Heart left ventricle (tissue), 16 donors: Measurements from ENCODE around the gene NOL9. TPM values are rescaled to one million over a fixed set of nuclear protein-coding genes. Genes with fewer than 3 reads are reported as not detected.

Source experiments
- ATAC-seq, 4 donors: fragments of 200-7000 bp; cut with Tn5 transposase; one replicate each; pipeline ENCODE4 v1.9.1; 2020 to 2022; ENCODE audit warnings: moderate library complexity in 4 of 4, mild to moderate bottlenecking in 3 of 4, moderate number of reproducible peaks in 1 of 4
- DNase-seq, 5 donors: peaks; one replicate each; pipeline ENCODE4 v3.0.0-alpha.2; 2020
- H3K27ac ChIP-seq, 12 donors: fragments of 200-600 bp; sonication (generic) in 4 of 12; one replicate each; pipeline versions ENCODE4 v1.5.0 to v1.8.0; 2016 to 2022; ENCODE audit warnings: mild to moderate bottlenecking in 2 of 12
- H3K27me3 ChIP-seq, 9 donors: fragments of 200-600 bp; sonication (generic) in 2 of 9; one replicate each; pipeline versions ENCODE4 v1.5.1 to v1.8.0; 2016 to 2022; ENCODE audit warnings: mild to moderate bottlenecking in 3 of 9
- H3K36me3 ChIP-seq, 9 donors: fragments of 200-600 bp; sonication (generic) in 2 of 9; one replicate each; pipeline versions ENCODE4 v1.5.0 to v1.8.0; 2018 to 2022; ENCODE audit warnings: mild to moderate bottlenecking in 2 of 9
- H3K4me1 ChIP-seq, 12 donors: fragments of 200-600 bp; sonication (generic) in 4 of 12; one replicate each; pipeline versions ENCODE4 v1.5.0 to v1.8.0; 2016 to 2022; ENCODE audit warnings: mild to moderate bottlenecking in 3 of 12
- H3K4me3 ChIP-seq, 12 donors: fragments of 200-600 bp; sonication (generic) in 4 of 12; one replicate each; pipeline versions ENCODE4 v1.5.0 to v1.8.0; 2017 to 2022; ENCODE audit warnings: mild to moderate bottlenecking in 9 of 12, moderate library complexity in 4 of 12
- H3K9me3 ChIP-seq, 12 donors: fragments of 200-600 bp; sonication (generic) in 4 of 12; one replicate each; pipeline versions ENCODE4 v1.5.0 to v1.8.0; 2016 to 2022; ENCODE audit warnings: mild to moderate bottlenecking in 1 of 12
- CTCF ChIP-seq, 12 donors: fragments of 200-600 bp; sonication (generic) in 4 of 12; IDR thresholded peaks; one replicate each; pipeline versions ENCODE4 v1.5.0 to v1.8.0; 2018 to 2022; ENCODE audit warnings: antibody characterized with exemption in 12 of 12, mild to moderate bottlenecking in 5 of 12
- POLR2A ChIP-seq, 2 donors: fragments of 450-650 bp; IDR thresholded peaks; one replicate each; pipeline ENCODE4 v1.6.1; 2017; ENCODE audit warnings: antibody characterized with exemption in 2 of 2, mild to moderate bottlenecking in 2 of 2, moderate library complexity in 2 of 2
- WGBS, 4 donors: extraction: QIAGEN DNeasy Blood & Tissue Kit in 2 of 4; methylation state at CpG; one replicate each; pipeline versions ENCODE4 v1.1.5 to v1.1.7; 2013 to 2018; 5-methylcytosine and 5-hydroxymethylcytosine counted together
- intact Hi-C, 10 donors: fragments of 100-400 bp; cut with DNase I; formaldehyde crosslinking; loops; one replicate each; pipeline versions ENCODE4 v1.11.1 to v1.14.2; 2022
- polyA plus RNA-seq, 2 donors: library from polyadenylated mRNA; stranded (reverse); fragments of 200-250 nt; gene quantifications; one replicate each; pipeline ENCODE4 v1.2.3, GENCODE V29; 2013
- total RNA-seq, 9 donors: library from RNA; depleted of rRNA in 2 of 9; stranded (reverse); fragments of >200 nt in 2 of 9; fragmentation: NEBNext Ultra II Directional in 3 of 9; extraction: Animal tissue kit (Norgen Biotek cat#: 25700) in 3 of 9; gene quantifications; one replicate each; pipeline versions ENCODE4 v1.1.0 to v1.2.4, GENCODE V29; 2016 to 2023
- donor health status: ischemic (EF 13 %, LVEDD 7.1; RV severe dilation, severe dysfunction).
- donor health status: healthy with polysubstance abuse.
- donor health status: DM: no; HTN: yes; CAD: no.
- donor health status: DM: no; HTN: no; CAD: no.
- donor health status: ischemic (EF 25% LVEDD 6.9; RV normal size, moderate dysfunction).
- donor health status: ischemic (EF 25% LVEDD 5.7; RV mildly dilated, moderate dysfunction).
- donor health status: healthy.
- donor health status: DM: yes; HTN: yes; CAD: no.
- donor health status: ischemic (EF 35%, LVEDD 5.7; RV mildly dilated, moderate dysfunction).
- donor health status: nonischemic (EF 11% LVEDD 7.7; RV severe dilation, severe dysfunction).
- donor health status: DM: yes; HTN: yes; CAD: no.
- donor health status: PGD.
- donor health status: ischemic (EF 29% LVEDD 5.4; RV normal size, mild dysfunction).
- donor health status: nonischemic (EF 23%, LVEDD 6.1; RV moderate dilation, normal function).

NOL9 gene
- total and polyA plus RNA-seq, 11 donors, result 5.7 to 20.6 (median 15.4) TPM

DNA sequence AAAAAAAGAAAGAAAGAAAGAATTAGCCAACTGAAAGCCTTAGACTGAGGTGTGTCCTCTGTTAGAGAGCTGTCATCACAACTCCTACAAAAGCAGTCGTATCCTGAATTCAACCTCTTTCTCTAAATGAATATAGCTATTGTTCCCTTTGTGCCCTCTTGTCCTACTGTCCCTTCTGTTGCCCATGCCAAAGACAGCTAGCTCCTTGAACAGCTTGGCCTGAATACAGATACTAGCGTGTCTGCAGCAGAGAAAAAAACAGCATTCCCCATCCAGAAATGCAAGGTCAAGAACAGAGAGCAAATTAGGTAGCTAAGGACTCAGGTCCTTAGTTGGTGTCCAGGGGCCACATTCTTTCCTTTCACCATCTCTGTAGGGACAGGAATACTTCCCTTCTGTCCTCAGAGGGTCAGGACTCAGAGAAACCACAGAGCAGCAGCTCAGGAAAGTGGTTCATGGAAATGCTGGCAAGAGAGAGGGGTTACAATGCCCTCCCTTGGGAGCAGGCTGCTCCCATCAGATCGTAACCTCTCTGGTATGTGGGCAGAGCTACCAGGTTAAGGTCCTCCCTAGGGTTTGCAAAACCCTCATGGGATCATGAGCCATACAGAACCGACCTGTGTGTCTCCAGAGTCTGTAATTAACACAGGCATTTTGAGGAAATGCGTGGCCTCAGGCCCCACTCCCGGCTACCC lies 23.7 kb upstream of the NOL9 start:
- WGBS, 4 donors, result 69 to 79% (median 73%) methylated on average over 6 of the region's 6 CpGs
- intact Hi-C loops, result loop anchor here in 1 of 10 donors (2.0 kb wide), 2 partner anchors 23 to 47 kb away; partner anchors contain the start of genes NOL9, TAS1R1 and THAP3
- Histone ChIP-seq H3K9me3 (no peaks in the 10 kb centered on the region), H3K27me3 (no peaks in the 10 kb centered on the region), H3K36me3 (peaks cover 0 to 5% (median 0%) of the 10 kb centered on the region in 9 donors), H3K4me3 (no peak overlapping the region), H3K4me1 (peaks cover 6 to 44% (median 29%) of the 10 kb centered on the region in 12 donors), H3K27ac (peak overlapping the region in 6 of 12 donors; percentile 25 to 92 (median 55))
- DNase-seq (no peak), ATAC-seq (no peak)
- TF ChIP-seq CTCF (IDR thresholded peaks at IDR 0.05) (no peak), POLR2A (IDR thresholded peaks at IDR 0.05) (no peak)

GRCh38 chr1:6574818-6575217 lies 20.5 kb upstream of the NOL9 start:
- no peaks in the 10 kb centered on the region for H3K9me3 ChIP-seq
- H3K36me3 ChIP-seq, result no peaks in the 10 kb centered on the region
- intact Hi-C loops, result no loop called here
- H3K4me1 ChIP-seq, result peaks cover 0 to 19% (median 10%) of the 10 kb centered on the region in 12 donors
- DNase-seq (no peak), ATAC-seq (no peak)
- TF ChIP-seq CTCF (IDR thresholded peaks at IDR 0.05), result no peak
- TF ChIP-seq POLR2A (IDR thresholded peaks at IDR 0.05), result no peak
- 73 to 92% (median 88%) methylated on average over 2 to 14 of the region's 14 CpGs for WGBS, 4 donors
- H3K27me3 ChIP-seq, result no peaks in the 10 kb centered on the region
- no peak overlapping the region for H3K4me3 ChIP-seq
- H3K27ac ChIP-seq, result no peak overlapping the region

- DNase-seq (no peak), ATAC-seq (no peak)
- TF ChIP-seq CTCF (IDR thresholded peaks at IDR 0.05) (no peak), POLR2A (IDR thresholded peaks at IDR 0.05) (no peak)
- Histone ChIP-seq H3K36me3 (no peaks in the 10 kb centered on the region), H3K27ac (no peak overlapping the region), H3K4me1 (peaks cover 0 to 15% (median 4%) of the 10 kb centered on the region in 12 donors), H3K27me3 (no peaks in the 10 kb centered on the region), H3K9me3 (no peaks in the 10 kb centered on the region), H3K4me3 (no peak overlapping the region)
- WGBS, 4 donors, result 77 to 81% (median 79%) methylated on average over 8 of the region's 8 CpGs
- intact Hi-C loops, result no loop called here
These were observed 19.8 kb upstream of the NOL9 start for GRCh38 chr1:6574025-6574620.

GRCh38 chr1:6572653-6573383 lies 18.5 kb upstream of the NOL9 start:
- no peak overlapping the region for H3K4me3 ChIP-seq
- WGBS, 4 donors, result 67 to 83% (median 73%) methylated on average over 12 of the region's 12 CpGs
- intact Hi-C loops, result no loop called here
- no peak for TF ChIP-seq POLR2A (IDR thresholded peaks at IDR 0.05)
- no peak for TF ChIP-seq CTCF (IDR thresholded peaks at IDR 0.05)
- DNase-seq (no peak), ATAC-seq (no peak)
- H3K9me3 ChIP-seq, result no peaks in the 10 kb centered on the region
- H3K4me1 ChIP-seq, result peaks cover 0 to 3% (median 0%) of the 10 kb centered on the region in 12 donors
- H3K36me3 ChIP-seq, result no peaks in the 10 kb centered on the region
- H3K27ac ChIP-seq, result no peak overlapping the region
- no peaks in the 10 kb centered on the region for H3K27me3 ChIP-seq
